SK-N-MC (cell line): ENCODE results near the gene SLC6A11.

Experiments used
- EZH2 ChIP-seq: fragments of 200-600 bp; sonication (generic); IDR thresholded peaks from one replicate; pipeline ENCODE4 v1.6.1; 2017; ENCODE audit warnings: antibody characterized with exemption
- POLR2AphosphoS5 ChIP-seq: IDR thresholded peaks from 2 replicates; pipeline ENCODE4 v1.6.1; 2012; ENCODE audit warnings: mild to moderate bottlenecking, low read depth, low read length, borderline replicate concordance

- TF ChIP-seq POLR2AphosphoS5 = no peak
- TF ChIP-seq EZH2 = no peak
These were observed 123.5 kb downstream of the SLC6A11 start for GRCh38 chr3:10939556-10939955.
